Measurements from ENCODE around the gene ZNF469. TPM values are rescaled to one million over a fixed set of nuclear protein-coding genes. Genes with fewer than 3 reads are reported as not detected.

ZNF469 gene
- polyA plus RNA-seq, 1 experiment, result 1.2 TPM

- H3K27me3 ChIP-seq (ENCODE audit: control insufficient read depth, insufficient read depth, low read length), result no peaks in the 10 kb centered on the region
- DNase-seq (ENCODE audit: low read depth), result no peak
- H3K4me3 ChIP-seq (ENCODE audit: low read depth, low read length), result no peak overlapping the region
- no peaks in the 10 kb centered on the region for H3K36me3 ChIP-seq (ENCODE audit: control insufficient read depth, insufficient read depth, low read length)
- ChIA-PET CTCF (no interaction called here), POLR2A (no interaction called here)
- TF ChIP-seq CTCF (IDR thresholded peaks at IDR 0.05; ENCODE audit: insufficient read depth, low read depth, low read length), result no peak
These were observed 34.2 kb upstream of the ZNF469 start for GRCh38 chr16:88348377-88349152.

GRCh38 chr16:88349153-88349902 is 33.4 kb upstream of the ZNF469 start:
- H3K36me3 ChIP-seq (ENCODE audit: control insufficient read depth, insufficient read depth, low read length), result no peaks in the 10 kb centered on the region
- no peaks in the 10 kb centered on the region for H3K27me3 ChIP-seq (ENCODE audit: control insufficient read depth, insufficient read depth, low read length)
- POLR2A ChIA-PET, result no interaction called here
- no peak for DNase-seq (ENCODE audit: low read depth)
- CTCF ChIA-PET, result no interaction called here
- TF ChIP-seq CTCF (IDR thresholded peaks at IDR 0.05; ENCODE audit: insufficient read depth, low read depth, low read length), result no peak
- H3K4me3 ChIP-seq (ENCODE audit: low read depth, low read length), result no peak overlapping the region

- Histone ChIP-seq H3K4me3 (ENCODE audit: low read depth, low read length) (no peak overlapping the region), H3K36me3 (ENCODE audit: control insufficient read depth, insufficient read depth, low read length) (no peaks in the 10 kb centered on the region), H3K27me3 (ENCODE audit: control insufficient read depth, insufficient read depth, low read length) (no peaks in the 10 kb centered on the region)
- DNase-seq (ENCODE audit: low read depth), result no peak
- ChIA-PET POLR2A (no interaction called here), CTCF (no interaction called here)
- TF ChIP-seq CTCF (IDR thresholded peaks at IDR 0.05; ENCODE audit: insufficient read depth, low read depth, low read length), result no peak
These were observed 32.6 kb upstream of the ZNF469 start for GRCh38 chr16:88349903-88350900.

GRCh38 chr16:88350922-88351321 is 31.8 kb upstream of the ZNF469 start:
- ChIA-PET CTCF (no interaction called here), POLR2A (no interaction called here)
- no peak overlapping the region for H3K4me3 ChIP-seq (ENCODE audit: low read depth, low read length)
- H3K36me3 ChIP-seq (ENCODE audit: control insufficient read depth, insufficient read depth, low read length), result no peaks in the 10 kb centered on the region
- H3K27me3 ChIP-seq (ENCODE audit: control insufficient read depth, insufficient read depth, low read length), result no peaks in the 10 kb centered on the region
- DNase-seq (ENCODE audit: low read depth), result no peak
- no peak for TF ChIP-seq CTCF (IDR thresholded peaks at IDR 0.05; ENCODE audit: insufficient read depth, low read depth, low read length)
